Upper lobe of left lung (tissue), 6 donors: Measurements from ENCODE around the gene TMEM117. TPM values are rescaled to one million over a fixed set of nuclear protein-coding genes. Genes with fewer than 3 reads are reported as not detected.
"Not testable (repeated sequence)": the region's sequence is repeated elsewhere in the genome, so short reads cannot be mapped to it uniquely, and the experiment has no call there.

ENCODE experiments used
- ATAC-seq, 2 donors: fragments of 200-7000 bp; cut with Tn5 transposase; one replicate each; pipeline ENCODE4 v1.9.1; 2022; ENCODE audit warnings: mild to moderate bottlenecking in 2 of 2, moderate library complexity in 2 of 2; ENCODE audit not compliant: low FRiP score in 2 of 2
- DNase-seq, 2 donors: peaks; one replicate each; pipeline ENCODE4 v3.0.0-alpha.2; 2019 to 2020
- H3K27ac ChIP-seq, 4 donors: fragments of 200-600 bp; sonication (generic); one replicate each; pipeline ENCODE4 v1.5.1; 2016 to 2019
- H3K27me3 ChIP-seq, 4 donors: fragments of 200-600 bp; sonication (generic); one replicate each; pipeline ENCODE4 v1.5.1; 2017 to 2019
- H3K36me3 ChIP-seq, 4 donors: fragments of 200-600 bp; sonication (generic); one replicate each; pipeline ENCODE4 v1.5.1; 2016 to 2019
- H3K4me1 ChIP-seq, 4 donors: fragments of 200-600 bp; sonication (generic); one replicate each; pipeline ENCODE4 v1.5.1; 2018 to 2019
- H3K4me3 ChIP-seq, 4 donors: fragments of 200-600 bp; sonication (generic); one replicate each; pipeline ENCODE4 v1.5.1; 2017 to 2019; ENCODE audit warnings: mild to moderate bottlenecking in 2 of 4, moderate library complexity in 1 of 4
- H3K9me3 ChIP-seq, 4 donors: fragments of 200-600 bp; sonication (generic); one replicate each; pipeline ENCODE4 v1.5.1; 2018 to 2019
- CTCF ChIP-seq, 6 experiments: fragments of 450-650 bp in 4 of 6; fragments of 200-600 bp in 2 of 6; sonication (generic) in 2 of 6; IDR thresholded peaks; one replicate each; pipeline ENCODE4 v1.5.1; 2016 to 2019; ENCODE audit warnings: antibody characterized with exemption in 6 of 6
- EP300 ChIP-seq, 4 donors: sonication (generic); formaldehyde crosslinking; IDR thresholded peaks; one replicate each; pipeline ENCODE4 v1.5.1; 2017; ENCODE audit warnings: antibody characterized with exemption in 4 of 4, control low read depth in 2 of 4
- POLR2A ChIP-seq, 4 donors: fragments of 450-650 bp; IDR thresholded peaks; one replicate each; pipeline ENCODE4 v1.5.1; 2016 to 2017; ENCODE audit warnings: antibody characterized with exemption in 4 of 4, mild to moderate bottlenecking in 2 of 4
- POLR2AphosphoS5 ChIP-seq, 2 donors: sonication (generic); formaldehyde crosslinking; IDR thresholded peaks; one replicate each; pipeline ENCODE4 v1.5.1; 2017; ENCODE audit warnings: antibody characterized with exemption in 2 of 2
- WGBS, 2 donors: methylation state at CpG; one replicate each; pipeline ENCODE4 v1.1.5; 2017 to 2018; 5-methylcytosine and 5-hydroxymethylcytosine counted together
- total RNA-seq, 6 donors: library from RNA; depleted of rRNA in 4 of 6; stranded (reverse); fragments of >200 nt in 4 of 6; gene quantifications; one replicate each; pipeline versions ENCODE4 v1.1.0 to v1.2.1, GENCODE V29; 2016 to 2021
- donor health status: DM: no; HTN: no; CAD: no; lungs with moderate emphysema.
- donor health status: DM: no; HTN: yes; CAD: no; lungs with severe emphysema.

The TMEM117 gene
- total RNA-seq, 6 donors from 2014 or later, result 2.6 to 8.4 (median 4.2) TPM

- H3K4me3 ChIP-seq, result peak overlapping the region in 3 of 4 donors; percentile 55 to 79 (median 72)
- no peaks in the 10 kb centered on the region for H3K27me3 ChIP-seq
- peaks cover 0 to 16% (median 3%) of the 10 kb centered on the region in 4 donors for H3K4me1 ChIP-seq
- peak in 1 of 2 donors; percentile 3 for ATAC-seq
- no peaks in the 10 kb centered on the region for H3K36me3 ChIP-seq
- no peak for DNase-seq
- no peak for TF ChIP-seq EP300 (IDR thresholded peaks at IDR 0.05)
- no peak for TF ChIP-seq POLR2A (IDR thresholded peaks at IDR 0.05)
- no peak for TF ChIP-seq POLR2AphosphoS5 (IDR thresholded peaks at IDR 0.05)
- TF ChIP-seq CTCF (IDR thresholded peaks at IDR 0.05), result no peak
- H3K27ac ChIP-seq, result peak overlapping the region; percentile 79 to 93 (median 92)
- 46 to 47% methylated on average over 6 of the region's 6 CpGs for WGBS, 2 donors
- no peaks in the 10 kb centered on the region for H3K9me3 ChIP-seq
Observed at GRCh38 chr12:43835264-43835655, 621 bp upstream of the TMEM117 start.

GRCh38 chr12:43836475-43836989 lies 651 bp downstream of the TMEM117 start:
- Histone ChIP-seq H3K27ac (peak overlapping the region; percentile 79 to 93 (median 92)), H3K9me3 (no peaks in the 10 kb centered on the region), H3K4me3 (peak overlapping the region; percentile 41 to 79 (median 64)), H3K36me3 (no peaks in the 10 kb centered on the region), H3K4me1 (peaks cover 0 to 16% (median 3%) of the 10 kb centered on the region in 4 donors), H3K27me3 (no peaks in the 10 kb centered on the region)
- ATAC-seq (peak in 1 of 2 donors; percentile 53), DNase-seq (no peak)
- 1 to 2% methylated on average over 8 of the region's 8 CpGs for WGBS, 2 donors
- TF ChIP-seq POLR2A (IDR thresholded peaks at IDR 0.05), result no peak
- TF ChIP-seq POLR2AphosphoS5 (IDR thresholded peaks at IDR 0.05), result no peak
- TF ChIP-seq EP300 (IDR thresholded peaks at IDR 0.05), result no peak
- TF ChIP-seq CTCF (IDR thresholded peaks at IDR 0.05), result no peak

GRCh38 chr12:43840338-43840737 lies 4.5 kb downstream of the TMEM117 start:
- 86 to 92% methylated on average over 4 of the region's 4 CpGs for WGBS, 2 donors
- no peak overlapping the region for H3K4me3 ChIP-seq
- TF ChIP-seq CTCF (IDR thresholded peaks at IDR 0.05) (no peak), POLR2A (IDR thresholded peaks at IDR 0.05) (no peak), POLR2AphosphoS5 (IDR thresholded peaks at IDR 0.05) (no peak), EP300 (IDR thresholded peaks at IDR 0.05) (no peak)
- H3K27me3 ChIP-seq, result no peaks in the 10 kb centered on the region
- ATAC-seq, result no peak
- H3K9me3 ChIP-seq, result no peaks in the 10 kb centered on the region
- no peak overlapping the region for H3K27ac ChIP-seq
- H3K4me1 ChIP-seq, result peaks cover 0 to 14% (median under 1%) of the 10 kb centered on the region in 4 donors
- DNase-seq, result no peak
- no peaks in the 10 kb centered on the region for H3K36me3 ChIP-seq

GRCh38 chr12:43841253-43841652 lies 5.4 kb downstream of the TMEM117 start:
- DNase-seq (no peak), ATAC-seq (no peak)
- 83 to 94% methylated on average over 3 of the region's 3 CpGs for WGBS, 2 donors
- Histone ChIP-seq H3K27ac (no peak overlapping the region), H3K36me3 (no peaks in the 10 kb centered on the region), H3K9me3 (no peaks in the 10 kb centered on the region), H3K4me1 (peaks cover 0 to 10% (median 0%) of the 10 kb centered on the region in 4 donors), H3K4me3 (no peak overlapping the region), H3K27me3 (no peaks in the 10 kb centered on the region)
- no peak for TF ChIP-seq EP300 (IDR thresholded peaks at IDR 0.05)
- TF ChIP-seq CTCF (IDR thresholded peaks at IDR 0.05), result no peak
- TF ChIP-seq POLR2AphosphoS5 (IDR thresholded peaks at IDR 0.05), result no peak
- TF ChIP-seq POLR2A (IDR thresholded peaks at IDR 0.05), result no peak

GRCh38 chr12:43842259-43842658 lies 6.4 kb downstream of the TMEM117 start:
- Histone ChIP-seq H3K9me3 (no peaks in the 10 kb centered on the region), H3K4me1 (peaks cover 0 to 1% (median 0%) of the 10 kb centered on the region in 4 donors), H3K4me3 (no peak overlapping the region), H3K27me3 (no peaks in the 10 kb centered on the region), H3K36me3 (no peaks in the 10 kb centered on the region), H3K27ac (no peak overlapping the region)
- TF ChIP-seq CTCF (IDR thresholded peaks at IDR 0.05), result no peak
- 94 to 96% methylated on average over 1 of the region's 1 CpG for WGBS, 2 donors
- no peak for ATAC-seq
- no peak for DNase-seq

- not testable (repeated sequence) for H3K27ac ChIP-seq, H3K9me3 ChIP-seq, ATAC-seq, H3K4me3 ChIP-seq, H3K4me1 ChIP-seq, DNase-seq, H3K36me3 ChIP-seq, H3K27me3 ChIP-seq
- 81 to 89% methylated on average over 4 of the region's 4 CpGs for WGBS, 2 donors
Observed at GRCh38 chr12:43847425-43848225, 11.7 kb downstream of the TMEM117 start.
